CD4-positive, alpha-beta T cell (primary cell): ENCODE results near the gene SETD4. TPM values are rescaled to one million over a fixed set of nuclear protein-coding genes. Genes with fewer than 3 reads are reported as not detected.

Experiments used
- ATAC-seq: fragments of 200-7000 bp; cut with Tn5 transposase; one replicate; pipeline ENCODE4 v1.10.0; 2022; ENCODE audit warnings: mild to moderate bottlenecking; ENCODE audit not compliant: poor library complexity
- CTCF ChIA-PET: fragments of 350-600 bp; sonication (Branson Sonifier 250); formaldehyde crosslinking; loops from one replicate; lab custom pipeline; 2021; ENCODE audit warnings: antibody characterized with exemption, inconsistent platforms; lab: Charles Lee
- POLR2A ChIA-PET: fragments of 350-600 bp; sonication (Branson Sonifier 250); formaldehyde crosslinking; loops from one replicate; lab custom pipeline; 2021; ENCODE audit warnings: antibody characterized with exemption, inconsistent platforms; lab: Charles Lee
- DNase-seq, 14 experiments: peaks; one replicate each; pipeline ENCODE4 v3.0.0-alpha.2; 2013 to 2020; ENCODE audit warnings: mixed read lengths in 2 of 14
- H3K27ac ChIP-seq, 2 donors: one replicate each; pipeline versions ENCODE4 v1.5.1 to v1.7.0; 2013; ENCODE audit warnings: low read length in 2 of 2, low read depth in 1 of 2, mild to moderate bottlenecking in 1 of 2
- H3K27me3 ChIP-seq, 2 experiments: 1 replicate in 1 of 2; 2 replicates in 1 of 2; pipeline versions ENCODE4 v1.6.1 to v1.7.0; 2013; ENCODE audit warnings: low read length in 2 of 2, control low read depth in 1 of 2, mild to moderate bottlenecking in 1 of 2, moderate library complexity in 1 of 2; ENCODE audit not compliant: insufficient read depth in 2 of 2, control insufficient read depth in 1 of 2
- H3K36me3 ChIP-seq: one replicate; pipeline ENCODE4 v1.6.1; 2013; ENCODE audit warnings: low read length, control low read depth; ENCODE audit not compliant: insufficient read depth
- H3K4me1 ChIP-seq: one replicate; pipeline ENCODE4 v1.6.1; 2013; ENCODE audit warnings: low read length, control low read depth; ENCODE audit not compliant: insufficient read depth
- H3K4me3 ChIP-seq: one replicate; pipeline ENCODE4 v1.5.1; 2013; ENCODE audit warnings: mild to moderate bottlenecking, low read length, moderate library complexity
- H3K9me3 ChIP-seq, 2 experiments: 1 replicate in 1 of 2; 2 replicates in 1 of 2; pipeline versions ENCODE4 v1.6.1 to v1.7.0; 2013; ENCODE audit warnings: low read length in 2 of 2, mild to moderate bottlenecking in 2 of 2, control low read depth in 1 of 2, moderate library complexity in 1 of 2; ENCODE audit not compliant: control insufficient read depth in 1 of 2, insufficient read depth in 1 of 2
- H3K27ac Mint-ChIP-seq: one replicate; pipeline ENCODE4 v1.8.0; 2020; ENCODE audit warnings: mixed read lengths
- H3K27me3 Mint-ChIP-seq: one replicate; pipeline ENCODE4 v1.8.0; 2021; ENCODE audit warnings: mixed read lengths
- H3K36me3 Mint-ChIP-seq: one replicate; pipeline ENCODE4 v1.8.0; 2021; ENCODE audit warnings: low read depth, mixed read lengths
- H3K4me1 Mint-ChIP-seq: one replicate; pipeline ENCODE4 v1.8.0; 2021; ENCODE audit warnings: low read depth, mixed read lengths
- H3K4me3 Mint-ChIP-seq: one replicate; pipeline ENCODE4 v1.8.0; 2020; ENCODE audit warnings: mild to moderate bottlenecking, mixed read lengths
- H3K9me3 Mint-ChIP-seq: one replicate; pipeline ENCODE4 v1.8.0; 2020; ENCODE audit warnings: mixed read lengths
- CTCF ChIP-seq: fragments of 200-600 bp; IDR thresholded peaks from one replicate; pipeline ENCODE4 v1.8.0; 2022; ENCODE audit warnings: antibody characterized with exemption, mild to moderate bottlenecking
- intact Hi-C, 2 experiments: fragments of 100-400 bp; cut with DNase I in 1 of 2; cut with micrococcal nuclease in 1 of 2; formaldehyde crosslinking; loops; one replicate each; pipeline versions ENCODE4 v1.15.1 to v1.9.0; 2023 to 2025; cut with DNase I, micrococcal nuclease
- polyA plus RNA-seq, 2 donors: library from polyadenylated mRNA; unstranded; fragments of 120-200 nt; gene quantifications; one replicate each; pipeline ENCODE4 v1.2.1, GENCODE V29; 2013
- total RNA-seq, 174 experiments: library from RNA in 2 of 174; stranded (reverse) in 2 of 174; gene quantifications; one replicate each; pipeline ENCODE4 v1.2.3 and lab custom pipeline; 2021 to 2026

Gene SETD4
- 10 to 100 TPM; 10.8 to 12.3 TPM for total RNA-seq
- polyA plus RNA-seq (2013, experiment 1 of 2), result 12.3 TPM
- 16.8 TPM for polyA plus RNA-seq (2013, experiment 2 of 2)
- 13.1 to 51.4 (median 27.6) reads per million in 172 experiments for total RNA-seq (lab: John Stamatoyannopoulos, UW)

- Histone ChIP-seq H3K4me1 (peaks cover 20% of the 10 kb centered on the region), H3K36me3 (peaks cover 31% of the 10 kb centered on the region), H3K27me3 (no peaks in the 10 kb centered on the region), H3K27ac (peak within 1 kb of the TSS; percentile 89 to 93), H3K4me3 (peak within 1 kb of the TSS; percentile 85), H3K9me3 (no peaks in the 10 kb centered on the region)
- H3K27ac Mint-ChIP-seq, result peak within 1 kb of the TSS; percentile 97
- ChIA-PET POLR2A (interaction anchor here (0.8 to 2.8 kb wide), 13 partner anchors 9 to 1206 kb away, joined by 3 to 64 read pairs (median 5); partner anchors contain the start of genes CBR1, MORC3 and VPS26C), CTCF (interaction anchor here (1.0 to 1.7 kb wide), 4 partner anchors 10 to 113 kb away, joined by 3 to 8 read pairs (median 6); partner anchors contain the start of gene CBR1)
- TF ChIP-seq CTCF, result no peak
- peak; percentile 86 for ATAC-seq
- H3K4me3 Mint-ChIP-seq, result peak within 1 kb of the TSS; percentile 96
- no peaks in the 10 kb centered on the region for H3K27me3 Mint-ChIP-seq
- intact Hi-C loops, result loop anchor here (1.0 to 5.0 kb wide), 4 partner anchors 19 to 262 kb away; partner anchors contain the start of gene MORC3 (in 1 of the 2)
- H3K9me3 Mint-ChIP-seq, result no peaks in the 10 kb centered on the region
- H3K36me3 Mint-ChIP-seq, result peaks cover 43% of the 10 kb centered on the region
- DNase-seq, result peak; percentile 85 to 96 (median 91)
- peaks cover 21% of the 10 kb centered on the region for H3K4me1 Mint-ChIP-seq
These were observed at the start of gene SETD4 for GRCh38 chr21:36060159-36060921. TSS of gene SETD4 (minus strand) at chr21:36060526. CDS start at chr21:36058888, 1,638 bp downstream.

- H3K9me3 ChIP-seq, result no peaks in the 10 kb centered on the region
- H3K4me1 Mint-ChIP-seq, result peaks cover 27% of the 10 kb centered on the region
These were observed 49.5 kb upstream of the SETD4 start for GRCh38 chr21:36109868-36110267.

More at GRCh38 chr21:36109868-36110267, 49.5 kb upstream of the SETD4 start:
- no peak for TF ChIP-seq CTCF
- H3K27me3 ChIP-seq, result peaks cover 6 to 10% of the 10 kb centered on the region in 2 experiments
- H3K4me1 ChIP-seq, result peaks cover 26% of the 10 kb centered on the region
- H3K36me3 ChIP-seq, result no peaks in the 10 kb centered on the region
- H3K4me3 ChIP-seq, result no peak overlapping the region
- Mint-ChIP-seq H3K4me3 (no peak overlapping the region), H3K27me3 (peaks cover 31% of the 10 kb centered on the region), H3K36me3 (no peaks in the 10 kb centered on the region), H3K9me3 (no peaks in the 10 kb centered on the region), H3K27ac (no peak overlapping the region)
- DNase-seq, result no peak
- ATAC-seq, result no peak
- ChIA-PET POLR2A (no interaction called here), CTCF (no interaction called here)
- no peak overlapping the region for H3K27ac ChIP-seq
- intact Hi-C loops, result loop anchor here in 1 of 2 experiments (10.0 kb wide), 2 partner anchors 265 to 705 kb away; no protein-coding TSS in a partner anchor
